Nephron (organoid): ENCODE data around the gene CREG1.

ENCODE experiments used
- H3K27ac Mint-ChIP-seq, 3 experiments: 2 replicates each; pipeline ENCODE4 v1.8.0; 2020; ENCODE audit warnings: mixed read lengths in 3 of 3, mild to moderate bottlenecking in 2 of 3, moderate library complexity in 1 of 3
- H3K27me3 Mint-ChIP-seq: 2 replicates; pipeline ENCODE4 v1.8.0; 2021; ENCODE audit warnings: low read depth, mild to moderate bottlenecking, moderate library complexity, mixed read lengths
- H3K36me3 Mint-ChIP-seq: 2 replicates; pipeline ENCODE4 v1.8.0; 2020; ENCODE audit warnings: low read depth, mixed read lengths
- H3K4me1 Mint-ChIP-seq: 2 replicates; pipeline ENCODE4 v1.8.0; 2020; ENCODE audit warnings: mixed read lengths
- H3K4me3 Mint-ChIP-seq, 3 experiments: 2 replicates each; pipeline ENCODE4 v1.8.0; 2020; ENCODE audit warnings: mild to moderate bottlenecking in 3 of 3, mixed read lengths in 3 of 3, moderate library complexity in 2 of 3
- H3K9me3 Mint-ChIP-seq: 2 replicates; pipeline ENCODE4 v1.8.0; 2020; ENCODE audit warnings: mixed read lengths
- CTCF ChIP-seq, 3 experiments: fragments of 200-600 bp; sonication (generic); IDR thresholded peaks; one replicate each; pipeline ENCODE4 v1.5.0; 2021; ENCODE audit warnings: antibody characterized with exemption in 3 of 3; ENCODE audit not compliant: unreplicated experiment in 3 of 3

The CREG1 gene

DNA sequence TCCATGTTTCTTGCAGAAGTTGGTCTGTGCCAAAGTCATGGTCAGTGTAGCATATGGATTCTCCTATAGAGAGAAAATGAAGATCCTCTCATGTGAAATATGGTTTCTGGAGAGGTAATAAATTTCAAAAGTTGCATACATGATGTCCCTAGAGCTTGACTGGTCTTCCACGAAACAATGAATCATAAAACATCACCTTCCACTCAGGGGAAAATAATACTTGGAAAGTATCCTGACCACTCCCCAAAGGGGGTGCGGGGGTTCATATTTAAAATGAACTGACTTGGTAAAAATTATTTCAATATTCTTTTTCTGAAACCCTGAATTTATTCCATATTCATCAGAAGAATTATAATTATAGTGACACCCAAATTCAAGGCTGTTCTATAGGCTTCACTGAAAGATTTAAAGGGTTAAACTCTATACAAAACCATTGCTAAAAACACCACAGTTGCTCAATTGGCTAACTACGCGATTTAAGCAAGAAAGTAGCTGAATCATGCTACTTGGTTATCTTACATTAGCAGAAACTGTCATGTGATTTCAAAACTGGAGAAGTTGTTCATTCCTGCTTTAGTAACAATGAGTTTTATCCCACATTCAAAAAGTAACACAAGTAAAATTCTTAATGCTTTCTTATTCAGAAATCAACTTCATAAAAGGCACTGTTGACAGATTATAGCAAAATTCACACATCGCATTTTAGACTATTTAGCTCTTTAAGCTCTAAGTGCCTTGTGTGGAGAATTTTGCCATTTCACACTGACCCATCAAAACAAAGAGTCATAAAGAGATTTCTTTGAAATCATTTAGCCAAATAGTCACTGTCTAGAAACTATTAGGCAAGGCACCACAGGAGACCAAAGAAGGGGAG, 5.3 kb downstream of the CREG1 start:
- no peaks in the 10 kb centered on the region for H3K4me1 Mint-ChIP-seq
- H3K36me3 Mint-ChIP-seq, result peaks cover 8% of the 10 kb centered on the region
- peak overlapping the region in 1 of 3 experiments; percentile 18 for H3K4me3 Mint-ChIP-seq
- TF ChIP-seq CTCF (IDR thresholded peaks at IDR 0.05; ENCODE audit: unreplicated experiment in 3 of 3), result no peak
- H3K9me3 Mint-ChIP-seq, result no peaks in the 10 kb centered on the region
- no peak overlapping the region for H3K27ac Mint-ChIP-seq
- peaks cover 9% of the 10 kb centered on the region for H3K27me3 Mint-ChIP-seq

DNA sequence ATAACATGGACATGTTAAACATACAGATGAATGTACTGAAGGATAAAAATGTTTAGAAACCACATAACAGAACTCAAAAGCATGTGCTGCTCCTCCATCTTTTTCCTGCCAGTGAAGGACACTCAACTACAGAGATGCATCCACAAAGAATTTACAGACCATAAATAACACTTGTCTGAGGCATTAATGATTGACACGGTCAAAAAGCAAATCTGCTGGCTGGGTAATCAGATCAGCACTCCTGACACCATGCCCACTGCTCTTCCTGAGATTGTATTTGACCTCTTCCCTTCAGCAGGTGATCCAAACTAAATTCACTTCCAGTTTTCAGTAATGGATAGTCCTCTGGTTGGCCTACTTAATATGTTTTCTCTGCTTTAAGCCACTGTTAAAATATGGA, 6.6 kb downstream of the CREG1 start:
- Mint-ChIP-seq H3K4me1 (no peaks in the 10 kb centered on the region), H3K4me3 (no peak overlapping the region), H3K36me3 (peaks cover 8% of the 10 kb centered on the region), H3K9me3 (no peaks in the 10 kb centered on the region), H3K27ac (no peak overlapping the region), H3K27me3 (peaks cover 5% of the 10 kb centered on the region)
- TF ChIP-seq CTCF (IDR thresholded peaks at IDR 0.05; ENCODE audit: unreplicated experiment in 3 of 3), result no peak

GRCh38 chr1:167545349-167545748, 8.2 kb downstream of the CREG1 start:
- peaks cover 5% of the 10 kb centered on the region for H3K27me3 Mint-ChIP-seq
- H3K27ac Mint-ChIP-seq, result no peak overlapping the region
- H3K4me3 Mint-ChIP-seq, result no peak overlapping the region
- peaks cover 4% of the 10 kb centered on the region for H3K4me1 Mint-ChIP-seq
- H3K9me3 Mint-ChIP-seq, result no peaks in the 10 kb centered on the region
- peaks cover 8% of the 10 kb centered on the region for H3K36me3 Mint-ChIP-seq
- no peak for TF ChIP-seq CTCF (IDR thresholded peaks at IDR 0.05; ENCODE audit: unreplicated experiment in 3 of 3)

DNA sequence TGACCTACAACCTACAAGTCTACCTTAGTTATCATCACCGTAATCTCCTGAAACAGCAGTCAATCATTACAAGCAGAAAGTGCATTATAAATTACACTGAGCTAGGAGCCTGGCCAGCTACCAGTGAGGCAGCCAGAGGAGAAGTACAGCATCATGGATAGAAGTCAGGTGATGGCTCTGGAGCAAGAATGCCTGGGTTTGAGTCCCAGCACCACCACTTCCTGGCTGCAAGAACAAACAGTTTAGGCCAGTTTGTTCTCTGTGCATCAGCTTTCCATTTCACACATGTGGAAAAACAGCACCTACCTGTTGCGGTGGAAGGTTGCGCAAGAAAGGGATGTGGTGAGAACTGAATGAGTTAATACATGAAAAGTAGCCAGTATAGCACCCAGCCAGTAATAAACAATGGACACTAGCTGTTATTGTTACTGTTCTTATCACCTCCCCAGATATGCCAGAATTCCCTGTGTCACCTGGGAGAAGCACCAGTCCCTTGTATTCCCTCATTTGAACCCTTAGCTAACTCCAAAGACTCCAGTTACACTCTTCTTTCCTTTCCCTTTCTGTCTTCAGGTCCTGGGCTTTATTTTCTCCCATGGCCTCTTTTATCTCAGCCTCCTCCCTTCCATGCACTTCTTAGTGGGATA, 9.0 kb downstream of the CREG1 start:
- Mint-ChIP-seq H3K9me3 (no peaks in the 10 kb centered on the region), H3K27me3 (peaks cover 5% of the 10 kb centered on the region), H3K36me3 (peaks cover 8% of the 10 kb centered on the region), H3K4me1 (peaks cover 8% of the 10 kb centered on the region), H3K4me3 (no peak overlapping the region), H3K27ac (no peak overlapping the region)
- no peak for TF ChIP-seq CTCF (IDR thresholded peaks at IDR 0.05; ENCODE audit: unreplicated experiment in 3 of 3)

DNA sequence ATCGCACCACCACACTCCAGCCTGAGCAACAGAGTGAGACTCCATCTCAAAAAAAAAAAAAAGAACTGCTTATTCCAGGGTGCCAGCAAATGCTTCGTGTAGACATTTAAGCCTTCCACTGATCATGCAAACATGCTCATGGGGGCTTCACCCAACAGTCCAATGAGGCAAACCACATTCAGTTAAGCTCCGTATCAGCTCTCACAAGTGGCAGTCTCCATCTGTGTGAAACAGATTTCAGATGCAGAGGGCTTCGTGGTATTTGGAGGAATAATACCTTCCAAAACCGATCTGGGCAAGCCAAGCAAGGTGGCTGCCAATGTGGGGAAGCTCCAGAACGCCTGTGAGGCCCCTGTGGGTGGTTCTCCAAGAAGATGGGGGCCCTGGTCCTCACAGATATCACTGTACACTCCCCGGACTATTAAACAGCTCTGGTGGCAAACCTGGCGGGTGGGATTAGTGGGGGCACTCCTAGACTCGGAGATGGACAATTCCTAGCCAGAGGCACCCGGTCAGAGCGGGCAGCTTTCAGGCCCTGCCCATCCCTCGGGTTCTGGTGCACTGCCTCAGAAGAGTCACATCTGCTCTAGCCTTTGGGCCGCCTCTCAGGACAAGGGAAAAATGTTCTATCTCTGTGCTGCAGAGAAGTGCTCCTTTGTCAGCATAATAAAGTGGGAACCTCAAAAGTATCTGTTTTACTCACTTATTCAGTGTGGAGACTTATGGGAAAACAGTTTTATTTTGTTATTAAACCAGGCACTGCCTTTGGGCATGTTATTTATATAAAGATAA, 10.2 kb downstream of the CREG1 start:
- H3K9me3 Mint-ChIP-seq, result no peaks in the 10 kb centered on the region
- peaks cover 8% of the 10 kb centered on the region for H3K36me3 Mint-ChIP-seq
- H3K4me3 Mint-ChIP-seq, result no peak overlapping the region
- no peak for TF ChIP-seq CTCF (IDR thresholded peaks at IDR 0.05; ENCODE audit: unreplicated experiment in 3 of 3)
- H3K27ac Mint-ChIP-seq, result no peak overlapping the region
- H3K27me3 Mint-ChIP-seq, result no peaks in the 10 kb centered on the region
- H3K4me1 Mint-ChIP-seq, result peaks cover 17% of the 10 kb centered on the region
